C4-2B (cell line): Measurements from ENCODE around the gene RNF112.

Experiments
- ZFX ChIP-seq: fragments of 450-650 bp; IDR thresholded peaks from 2 replicates; pipeline ENCODE4 v1.6.1; 2017
- TF ChIP-seq, protein P1 (sequence below): fragments of 450-650 bp; conservative IDR thresholded peaks from 2 replicates; pipeline ENCODE4 v1.5.1; 2017; ENCODE audit warnings: mild to moderate bottlenecking

DNA sequence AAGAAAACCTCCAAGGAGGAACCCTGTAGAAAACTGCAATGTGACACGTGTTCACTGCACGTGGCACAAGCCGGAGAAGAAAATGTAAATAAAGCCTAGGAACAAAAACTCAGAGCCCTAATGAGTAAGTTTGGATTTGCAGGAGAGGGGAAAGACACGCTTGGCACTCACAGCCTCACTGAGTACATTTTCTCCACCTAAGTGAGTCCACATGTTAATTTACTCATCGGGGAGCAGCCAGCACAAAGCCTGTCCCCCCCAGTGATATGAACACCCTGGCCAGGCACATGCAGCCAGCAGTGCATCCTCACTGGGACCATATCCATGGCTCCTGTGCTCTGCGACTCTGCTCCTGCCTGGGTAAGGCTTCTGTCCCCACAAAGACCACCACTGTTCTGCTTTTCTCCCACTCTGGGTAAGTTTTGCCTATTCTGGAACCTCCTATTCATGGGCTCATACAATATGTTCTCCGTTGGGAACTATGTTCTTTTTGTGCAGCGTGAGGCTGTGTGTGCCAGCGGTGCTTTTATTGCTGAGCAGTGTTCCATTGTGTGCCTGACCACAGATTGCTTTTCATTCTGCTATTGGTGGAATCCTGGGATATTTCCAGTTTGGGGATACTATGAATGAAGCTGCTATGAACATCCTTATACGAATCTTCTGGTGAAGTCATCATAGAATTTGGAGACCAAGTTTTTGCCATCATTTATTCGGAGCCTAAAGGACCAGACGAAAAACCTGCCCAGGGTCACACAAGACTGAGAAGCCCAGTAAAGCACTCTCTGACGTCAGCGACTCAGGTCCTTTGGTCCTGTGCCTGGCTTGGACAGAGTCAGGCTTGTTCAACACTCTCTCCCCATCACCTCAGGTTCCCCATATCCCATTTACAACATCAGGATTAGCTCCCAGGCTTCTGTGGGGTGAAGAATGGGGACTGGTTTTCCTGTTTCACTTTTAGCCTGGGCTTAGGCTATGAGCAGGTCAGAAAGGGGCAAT, 53.3 kb downstream of the RNF112 start:
- TF ChIP-seq, protein P1, sequence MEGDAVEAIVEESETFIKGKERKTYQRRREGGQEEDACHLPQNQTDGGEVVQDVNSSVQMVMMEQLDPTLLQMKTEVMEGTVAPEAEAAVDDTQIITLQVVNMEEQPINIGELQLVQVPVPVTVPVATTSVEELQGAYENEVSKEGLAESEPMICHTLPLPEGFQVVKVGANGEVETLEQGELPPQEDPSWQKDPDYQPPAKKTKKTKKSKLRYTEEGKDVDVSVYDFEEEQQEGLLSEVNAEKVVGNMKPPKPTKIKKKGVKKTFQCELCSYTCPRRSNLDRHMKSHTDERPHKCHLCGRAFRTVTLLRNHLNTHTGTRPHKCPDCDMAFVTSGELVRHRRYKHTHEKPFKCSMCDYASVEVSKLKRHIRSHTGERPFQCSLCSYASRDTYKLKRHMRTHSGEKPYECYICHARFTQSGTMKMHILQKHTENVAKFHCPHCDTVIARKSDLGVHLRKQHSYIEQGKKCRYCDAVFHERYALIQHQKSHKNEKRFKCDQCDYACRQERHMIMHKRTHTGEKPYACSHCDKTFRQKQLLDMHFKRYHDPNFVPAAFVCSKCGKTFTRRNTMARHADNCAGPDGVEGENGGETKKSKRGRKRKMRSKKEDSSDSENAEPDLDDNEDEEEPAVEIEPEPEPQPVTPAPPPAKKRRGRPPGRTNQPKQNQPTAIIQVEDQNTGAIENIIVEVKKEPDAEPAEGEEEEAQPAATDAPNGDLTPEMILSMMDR = no peak
- no peak for TF ChIP-seq ZFX
